H1 (cell line): ENCODE data around the gene IFT27. TPM values are rescaled to one million over a fixed set of nuclear protein-coding genes. Genes with fewer than 3 reads are reported as not detected.
"Not testable (repeated sequence)": the region's sequence is repeated elsewhere in the genome, so short reads cannot be mapped to it uniquely, and the experiment has no call there.

Experiments
- CTCF ChIA-PET: fragments of 300-600 bp; sonication (Branson Sonifier 250); formaldehyde crosslinking; loops from one replicate; lab custom pipeline; 2021; ENCODE audit not compliant: partially characterized antibody; lab: Charles Lee
- POLR2A ChIA-PET: fragments of 300-600 bp; sonication (Branson Sonifier 250); formaldehyde crosslinking; loops from one replicate; lab custom pipeline; 2021; ENCODE audit warnings: inconsistent platforms; ENCODE audit not compliant: partially characterized antibody; lab: Charles Lee
- DNase-seq, 2 experiments: peaks; one replicate each; pipeline versions ENCODE4 v3.0.0 to v3.0.0-alpha.2; 2010 to 2022; ENCODE audit warnings: low spot score in 2 of 2, low read depth in 1 of 2, mixed read lengths in 1 of 2
- FAIRE-seq: peaks from 2 replicates; lab custom pipeline; 2011; peaks lifted over from hg19 to GRCh38; lab: Jason Lieb, UNC
- H2AFZ ChIP-seq: 2 replicates; pipeline ENCODE4 v1.8.1; 2012; ENCODE audit warnings: low read length, inconsistent platforms
- H2AK5ac ChIP-seq: 2 replicates; pipeline ENCODE4 v1.6.1; 2013; ENCODE audit warnings: low read depth, low read length
- H2BK120ac ChIP-seq: replicated peaks from 2 replicates; pipeline ENCODE3; 2013; ENCODE audit warnings: low read depth, low read length, inconsistent platforms
- H2BK12ac ChIP-seq: 2 replicates; pipeline ENCODE4 v1.6.1; 2013; ENCODE audit warnings: low read depth, low read length
- H2BK15ac ChIP-seq: 2 replicates; pipeline ENCODE4 v1.6.1; 2013; ENCODE audit warnings: low read length
- H2BK20ac ChIP-seq: 2 replicates; pipeline ENCODE4 v1.6.1; 2013; ENCODE audit warnings: low read length
- H2BK5ac ChIP-seq: 2 replicates; pipeline ENCODE4 v1.6.1; 2013; ENCODE audit warnings: low read depth, low read length
- H3K14ac ChIP-seq: 2 replicates; pipeline ENCODE4 v1.6.1; 2013; ENCODE audit warnings: inconsistent platforms; ENCODE audit not compliant: insufficient read length
- H3K18ac ChIP-seq: 2 replicates; pipeline ENCODE4 v1.6.1; 2013; ENCODE audit warnings: low read length; ENCODE audit errors: extremely low read depth
- H3K23ac ChIP-seq: 2 replicates; pipeline ENCODE4 v1.6.1; 2013; ENCODE audit warnings: inconsistent platforms; ENCODE audit not compliant: insufficient read length
- H3K23me2 ChIP-seq: 2 replicates; pipeline ENCODE4 v1.6.1; 2013; ENCODE audit warnings: low read depth, low read length
- H3K27ac ChIP-seq: 2 replicates; pipeline ENCODE4 v1.6.1; 2011; ENCODE audit warnings: low read depth, low read length, inconsistent platforms
- H3K27me3 ChIP-seq, 4 experiments: replicated peaks in 1 of 4; 1 replicate in 1 of 4; 2 replicates in 3 of 4; pipeline versions ENCODE4 v1.6.1 to v1.8.1; 2011 to 2013; ENCODE audit warnings: low read length in 3 of 4, mild to moderate bottlenecking in 3 of 4, inconsistent platforms in 2 of 4, mixed read lengths in 2 of 4, moderate library complexity in 1 of 4; ENCODE audit not compliant: control insufficient read depth in 3 of 4, insufficient read depth in 3 of 4; ENCODE audit errors: extremely low read depth in 1 of 4
- H3K36me3 ChIP-seq, 4 experiments: 2 replicates each; pipeline versions ENCODE4 v1.6.1 to v1.8.1; 2011 to 2013; ENCODE audit warnings: mild to moderate bottlenecking in 4 of 4, low read length in 3 of 4, moderate library complexity in 2 of 4, control low read depth in 1 of 4, inconsistent platforms in 1 of 4; ENCODE audit not compliant: insufficient read depth in 4 of 4, control insufficient read depth in 2 of 4
- H3K4ac ChIP-seq: replicated peaks from 2 replicates; pipeline ENCODE3; 2013; ENCODE audit warnings: low read length, low read depth, mixed read lengths, inconsistent platforms; ENCODE audit not compliant: insufficient read length
- H3K4me1 ChIP-seq, 4 experiments: replicated peaks in 1 of 4; 1 replicate in 1 of 4; 2 replicates in 3 of 4; pipeline versions ENCODE4 v1.6.1 to v1.8.1; 2011 to 2013; ENCODE audit warnings: low read length in 3 of 4, inconsistent platforms in 2 of 4, mixed read lengths in 1 of 4; ENCODE audit not compliant: insufficient read depth in 4 of 4, control insufficient read depth in 3 of 4
- H3K4me2 ChIP-seq, 2 experiments: 2 replicates each; pipeline versions ENCODE4 v1.6.1 to v1.8.1; 2011 to 2013; ENCODE audit warnings: low read depth in 2 of 2, low read length in 2 of 2, control low read depth in 1 of 2, inconsistent platforms in 1 of 2, mild to moderate bottlenecking in 1 of 2; ENCODE audit not compliant: insufficient read depth in 1 of 2
- H3K4me3 ChIP-seq, 4 experiments: fragments of 200-600, 300-600 bp in 1 of 4; sonication (generic), shearing (Covaris generic), sonication (Bioruptor Twin) in 1 of 4; 2 replicates each; pipeline versions ENCODE4 v1.5.1 to v1.8.1; 2011 to 2016; ENCODE audit warnings: low read length in 4 of 4, low read depth in 3 of 4, control low read depth in 2 of 4, inconsistent platforms in 2 of 4, mild to moderate bottlenecking in 2 of 4, mixed read lengths in 1 of 4, moderate library complexity in 1 of 4; ENCODE audit not compliant: insufficient read depth in 2 of 4; ENCODE audit errors: extremely low read depth in 1 of 4
- H3K56ac ChIP-seq: replicated peaks from 2 replicates; pipeline ENCODE3; 2013; ENCODE audit warnings: low read depth, mild to moderate bottlenecking, mixed read lengths, low read length, inconsistent platforms; ENCODE audit not compliant: insufficient read length
- H3K79me1 ChIP-seq: 2 replicates; pipeline ENCODE4 v1.6.1; 2013; ENCODE audit warnings: low read depth, low read length, control low read depth
- H3K79me2 ChIP-seq, 2 experiments: 2 replicates each; pipeline versions ENCODE4 v1.6.1 to v1.8.1; 2012 to 2013; ENCODE audit warnings: low read length in 2 of 2, mild to moderate bottlenecking in 2 of 2, inconsistent platforms in 1 of 2; ENCODE audit not compliant: insufficient read depth in 2 of 2, control insufficient read depth in 1 of 2
- H3K9ac ChIP-seq, 4 experiments: replicated peaks in 1 of 4; 1 replicate in 1 of 4; 2 replicates in 3 of 4; pipeline versions ENCODE4 v1.6.1 to v1.8.1; 2011 to 2013; ENCODE audit warnings: low read depth in 3 of 4, low read length in 3 of 4, control low read depth in 2 of 4, mild to moderate bottlenecking in 2 of 4, moderate library complexity in 2 of 4, inconsistent platforms in 1 of 4; ENCODE audit errors: extremely low read depth in 1 of 4
- H3K9me3 ChIP-seq, 2 experiments: 2 replicates each; pipeline versions ENCODE4 v1.6.1 to v1.8.1; 2012 to 2013; ENCODE audit warnings: mild to moderate bottlenecking in 2 of 2, moderate library complexity in 2 of 2, control low read depth in 1 of 2, inconsistent platforms in 1 of 2, low read depth in 1 of 2, low read length in 1 of 2, mixed read lengths in 1 of 2; ENCODE audit not compliant: insufficient read depth in 2 of 2
- H4K20me1 ChIP-seq, 2 experiments: replicated peaks in 1 of 2; 2 replicates each; pipeline versions ENCODE3 to v1.8.1; 2011 to 2013; ENCODE audit warnings: inconsistent platforms in 2 of 2, low read length in 2 of 2, mild to moderate bottlenecking in 1 of 2; ENCODE audit not compliant: insufficient read depth in 2 of 2, control insufficient read depth in 1 of 2
- H4K5ac ChIP-seq: 2 replicates; pipeline ENCODE4 v1.6.1; 2013; ENCODE audit warnings: low read length, low read depth, mixed read lengths, inconsistent platforms; ENCODE audit not compliant: insufficient read length
- H4K8ac ChIP-seq: 2 replicates; pipeline ENCODE4 v1.8.0; 2013; ENCODE audit warnings: mild to moderate bottlenecking, moderate library complexity, low read length, inconsistent platforms; ENCODE audit not compliant: insufficient read depth; ENCODE audit errors: extremely low read depth
- H4K91ac ChIP-seq: replicated peaks from 2 replicates; pipeline ENCODE3; 2013; ENCODE audit warnings: low read length, mixed read lengths, inconsistent platforms; ENCODE audit not compliant: insufficient read length
- WGBS, 2 experiments: shearing (Covaris generic) in 1 of 2; methylation state at CpG; one replicate each; pipeline versions ENCODE4 v1.1.6 to v1.1.7; 2013 to 2015; ENCODE audit warnings: low lambda C conversion rate in 2 of 2, mixed read lengths in 2 of 2, inconsistent platforms in 1 of 2, low coverage in 1 of 2, missing lambda C conversion rate in 1 of 2; ENCODE audit not compliant: insufficient replicate concordance in 2 of 2, insufficient coverage in 1 of 2, insufficient read length in 1 of 2; ENCODE audit errors: extremely low coverage in 1 of 2, missing lambda C conversion rate in 1 of 2; 5-methylcytosine and 5-hydroxymethylcytosine counted together
- polyA plus RNA-seq, 7 experiments: library from polyadenylated mRNA; depleted of rRNA in 3 of 7; stranded (reverse) in 5 of 7; unstranded in 2 of 7; fragments of >200 nt in 5 of 7; fragments of 200-250 nt in 2 of 7; gene quantifications; 1 replicate in 5 of 7; 2 replicates in 1 of 7; 4 replicates in 1 of 7; pipeline versions ENCODE4 v1.2.1 to v1.2.3, GENCODE V29; 2011 to 2013; ENCODE audit warnings: missing spikeins in 2 of 7, mixed read lengths in 2 of 7
- total RNA-seq: library from RNA; stranded (reverse); fragmentation: NEBNext Ultra II Directional; extraction: Animal tissue kit (Norgen Biotek cat#: 25700); gene quantifications from 2 replicates; pipeline ENCODE4 v1.2.1, GENCODE V29; 2021

The IFT27 gene
- total and polyA plus RNA-seq, 2 of the 8 experiments (the other 6 are each of a cell fraction or from before 2014, with no cell fraction given): 36.4 to 46.2 TPM

GRCh38 chr22:36754881-36755280, 21.0 kb downstream of the IFT27 start:
- H3K79me2 ChIP-seq, DNase-seq, POLR2A ChIA-PET, H3K4me2 ChIP-seq, H2BK15ac ChIP-seq, H3K27ac ChIP-seq, H2BK20ac ChIP-seq, H3K56ac ChIP-seq, H2BK120ac ChIP-seq, H2BK12ac ChIP-seq, H3K4me3 ChIP-seq, H4K20me1 ChIP-seq, H3K4me1 ChIP-seq, H3K23me2 ChIP-seq, H3K36me3 ChIP-seq, H3K27me3 ChIP-seq, H3K14ac ChIP-seq, H4K91ac ChIP-seq, H4K5ac ChIP-seq, FAIRE-seq, H3K23ac ChIP-seq, H3K4ac ChIP-seq, H3K9me3 ChIP-seq, H3K79me1 ChIP-seq, H3K9ac ChIP-seq, H2AFZ ChIP-seq, H4K8ac ChIP-seq, H2BK5ac ChIP-seq, H2AK5ac ChIP-seq, H3K18ac ChIP-seq: not testable (repeated sequence)
- 93% methylated on average over 9 of the region's 9 CpGs; no CpG with 5 or more reads in 1 of the 2 experiments for WGBS, 2 experiments
- CTCF ChIA-PET: interaction anchor here (0.7 to 5.4 kb wide), 12 partner anchors 10 to 223 kb away, joined by 3 to 60 read pairs (median 14); no protein-coding TSS in a partner anchor
